ENCODE results near the gene OR3A1.
"Not testable (repeated sequence)": the region's sequence is repeated elsewhere in the genome, so short reads cannot be mapped to it uniquely, and the experiment has no call there.

OR3A1 gene

GRCh38 chr17:3298260-3298659 is at the start of gene OR3A1:
Gene OR3A1, minus strand, starts transcription at chr17:3298360. Its CDS starts 5,778 bp downstream, at chr17:3292582.
- DNase-seq = no peak

- not testable (repeated sequence) for DNase-seq
Measured at GRCh38 chr17:3342782-3343181, 44.6 kb upstream of the OR3A1 start.

DNA sequence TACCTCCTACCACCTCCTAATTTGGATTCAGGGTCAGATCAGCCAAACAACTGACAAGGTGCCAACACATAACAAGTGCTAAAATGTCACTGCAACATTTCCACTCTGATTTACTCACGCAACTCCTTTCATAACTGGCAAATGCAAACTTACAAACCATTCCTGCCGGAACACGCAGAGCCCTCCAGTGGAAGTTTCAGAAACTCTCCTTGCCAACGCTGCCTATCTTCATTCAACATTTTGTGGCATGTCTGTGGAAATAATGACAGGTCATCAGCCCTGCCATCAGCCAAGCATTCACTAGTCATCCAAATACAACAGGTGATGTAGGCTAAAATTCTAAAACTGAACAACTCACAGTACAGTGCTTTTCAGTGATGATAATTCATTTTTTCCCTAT is 37.7 kb upstream of the OR3A1 start:
- DNase-seq = no peak

GRCh38 chr17:3318336-3318735 is 20.2 kb upstream of the OR3A1 start:
- no peak for DNase-seq

DNA sequence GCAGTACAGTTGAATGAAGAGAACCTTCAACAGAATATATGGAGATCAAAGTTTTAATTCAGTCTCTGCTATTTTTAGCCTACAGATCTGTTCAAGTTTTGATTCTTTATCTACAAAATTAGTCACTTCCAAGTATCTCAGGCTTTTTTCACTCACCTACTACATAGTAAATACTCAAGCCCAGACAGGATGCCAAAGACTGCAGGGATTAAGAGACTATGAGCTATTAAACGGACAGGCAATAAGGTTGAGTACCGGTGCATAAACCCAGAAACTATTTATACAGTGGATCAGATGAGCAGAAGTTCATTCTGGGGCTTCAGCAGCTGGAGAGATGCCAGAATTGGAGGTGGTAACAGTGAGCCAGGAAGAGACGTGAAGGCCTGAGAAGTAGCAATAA is 18.7 kb upstream of the OR3A1 start:
- DNase-seq = no peak

DNA sequence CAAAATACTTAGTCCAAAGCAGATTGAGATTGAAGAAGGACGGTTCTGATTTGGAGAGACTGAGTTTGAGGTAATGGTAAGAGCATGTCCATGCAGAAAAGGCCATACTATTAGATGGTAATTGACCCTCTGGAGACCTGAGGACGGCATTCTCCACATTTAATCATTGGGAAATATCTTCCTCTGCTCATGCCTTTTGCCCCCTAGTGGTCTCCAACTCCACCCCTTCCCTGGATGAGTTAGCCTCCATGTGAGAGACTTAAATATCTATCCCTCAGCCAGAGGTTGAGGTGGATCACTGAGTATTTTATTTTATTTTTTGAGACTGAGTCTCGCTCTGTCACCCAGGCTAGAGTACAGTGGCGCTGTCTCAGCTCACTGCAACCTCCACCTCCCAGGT is 10.4 kb upstream of the OR3A1 start:
- DNase-seq = no peak

DNA sequence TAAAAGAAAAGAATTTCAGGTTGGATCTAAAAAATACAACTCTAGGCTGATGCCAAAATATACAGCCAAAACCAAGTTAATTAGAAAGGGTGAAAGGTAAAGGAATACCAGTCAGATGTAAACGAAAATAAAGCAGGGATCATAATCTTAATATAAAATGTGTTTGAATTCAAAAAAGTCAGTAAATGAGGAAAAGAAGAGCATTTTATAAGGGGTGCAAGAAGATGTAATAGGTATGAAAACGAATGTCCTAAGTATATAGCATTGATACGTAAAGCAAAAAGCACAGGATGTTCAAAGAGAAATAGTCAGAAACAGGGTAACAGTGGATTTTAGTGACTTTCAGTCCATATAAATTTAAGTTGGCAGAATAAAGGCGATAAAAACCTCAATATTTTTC is 2.5 kb downstream of the OR3A1 start:
- no peak for DNase-seq

DNA sequence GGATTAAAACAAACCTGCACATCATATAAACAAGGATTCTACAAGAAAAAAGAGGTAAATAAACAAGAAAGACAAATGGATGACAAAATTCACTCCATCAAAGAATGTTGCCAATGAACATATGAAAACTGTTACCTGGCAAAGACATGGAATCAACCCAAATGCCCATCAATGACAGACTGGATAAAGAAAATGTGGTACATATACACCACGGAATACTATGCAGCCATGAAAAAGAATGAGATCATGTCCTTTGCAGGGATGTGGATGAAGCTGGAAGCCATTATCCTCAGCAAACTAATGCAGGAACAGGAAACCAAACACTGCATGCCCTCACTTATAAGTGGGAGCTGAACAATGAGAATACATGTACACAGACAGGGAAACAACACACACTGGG is 4.6 kb downstream of the OR3A1 start:
- DNase-seq = not testable (repeated sequence)

GRCh38 chr17:3282901-3283300 is 15.3 kb downstream of the OR3A1 start:
- DNase-seq = no peak

- no peak for DNase-seq
Measured at GRCh38 chr17:3276126-3276525, 22.0 kb downstream of the OR3A1 start.

GRCh38 chr17:3271072-3271848 is 26.9 kb downstream of the OR3A1 start:
- DNase-seq = no peak

DNA sequence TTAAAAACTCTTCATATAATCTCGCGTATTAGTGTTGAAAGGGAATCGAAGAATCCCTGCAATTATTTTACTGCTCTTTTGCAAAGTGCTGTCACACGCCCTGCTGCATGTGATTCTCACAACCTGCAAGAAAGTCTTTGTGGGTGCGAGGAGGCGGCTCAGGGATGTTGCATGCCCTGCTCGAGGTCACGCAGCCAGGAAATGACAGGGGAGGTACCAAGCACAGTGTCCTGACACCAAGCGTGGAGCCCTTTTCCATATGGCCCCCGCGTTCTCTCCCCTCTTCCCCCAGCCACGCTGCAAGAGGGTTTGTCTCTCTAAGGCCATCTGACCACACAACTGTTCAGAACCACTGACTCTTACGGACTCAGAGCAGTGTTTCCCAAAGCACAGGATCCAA is 37.6 kb downstream of the OR3A1 start:
- DNase-seq = no peak

GRCh38 chr17:3260163-3260562 is 38.0 kb downstream of the OR3A1 start:
- no peak for DNase-seq

- no peak for DNase-seq
Measured at GRCh38 chr17:3256575-3256974, 41.6 kb downstream of the OR3A1 start.

DNA sequence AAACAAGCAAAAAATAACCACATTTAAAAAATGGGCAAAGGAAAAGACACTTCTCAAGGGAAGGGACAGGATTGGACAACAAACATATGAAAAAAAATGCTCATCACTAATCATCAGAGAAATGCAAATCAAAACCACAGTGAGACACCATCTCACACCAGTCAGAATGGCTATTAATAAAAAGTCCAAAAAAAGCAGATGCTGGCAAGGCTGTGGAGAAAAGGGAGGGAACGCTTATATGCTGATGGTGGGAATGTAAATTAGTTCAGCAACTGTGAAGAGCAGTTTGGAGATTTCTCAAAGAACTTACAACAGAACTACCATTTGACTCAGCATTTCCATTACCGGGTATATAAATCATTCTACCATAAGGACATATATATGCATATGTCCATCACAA is 49.1 kb downstream of the OR3A1 start:
- DNase-seq = not testable (repeated sequence)

DNA sequence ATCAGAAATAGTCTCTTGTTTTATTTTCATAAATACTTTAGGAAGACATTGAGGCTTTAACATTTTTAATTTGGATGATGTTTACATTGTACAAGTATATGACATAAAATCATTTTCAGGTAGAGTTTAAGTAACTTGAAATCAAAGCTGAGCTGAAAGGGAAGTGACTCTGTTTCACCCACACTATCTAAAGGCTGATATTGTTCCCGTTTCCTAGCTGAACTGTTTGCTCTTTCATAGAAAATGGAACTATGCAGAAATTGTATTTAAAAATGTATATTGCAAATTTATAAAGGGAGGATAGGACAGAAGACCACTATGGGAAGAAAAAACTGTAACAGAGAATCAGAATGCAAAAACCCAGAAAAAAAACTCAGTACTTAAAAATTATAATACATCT is 53.3 kb downstream of the OR3A1 start:
- not testable (repeated sequence) for DNase-seq

DNA sequence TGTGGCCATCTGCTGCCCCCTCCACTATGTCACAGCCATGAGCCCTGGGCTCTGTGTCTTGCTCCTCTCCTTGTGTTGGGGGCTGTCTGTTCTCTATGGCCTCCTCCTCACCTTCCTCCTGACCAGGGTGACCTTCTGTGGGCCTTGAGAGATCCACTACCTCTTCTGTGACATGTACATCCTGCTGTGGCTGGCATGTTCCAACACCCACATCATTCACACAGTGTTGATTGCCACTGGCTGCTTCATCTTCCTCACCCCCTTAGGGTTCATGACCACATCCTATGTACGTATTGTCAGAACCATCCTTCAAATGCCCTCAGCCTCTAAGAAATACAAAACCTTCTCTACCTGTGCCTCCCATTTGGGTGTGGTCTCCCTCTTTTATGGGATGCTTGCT is 57.1 kb downstream of the OR3A1 start:
- DNase-seq = not testable (repeated sequence)
